Measurements from ENCODE around the gene MYO1B. TPM values are rescaled to one million over a fixed set of nuclear protein-coding genes. Genes with fewer than 3 reads are reported as not detected.
A peak's percentile ranks its signal among the peaks of the same experiment; 100 is the strongest.

MYO1B gene
- total and polyA plus RNA-seq, 2 of the 4 experiments (the other 2 are of a cell fraction) = 57.2 to 116 TPM

DNA sequence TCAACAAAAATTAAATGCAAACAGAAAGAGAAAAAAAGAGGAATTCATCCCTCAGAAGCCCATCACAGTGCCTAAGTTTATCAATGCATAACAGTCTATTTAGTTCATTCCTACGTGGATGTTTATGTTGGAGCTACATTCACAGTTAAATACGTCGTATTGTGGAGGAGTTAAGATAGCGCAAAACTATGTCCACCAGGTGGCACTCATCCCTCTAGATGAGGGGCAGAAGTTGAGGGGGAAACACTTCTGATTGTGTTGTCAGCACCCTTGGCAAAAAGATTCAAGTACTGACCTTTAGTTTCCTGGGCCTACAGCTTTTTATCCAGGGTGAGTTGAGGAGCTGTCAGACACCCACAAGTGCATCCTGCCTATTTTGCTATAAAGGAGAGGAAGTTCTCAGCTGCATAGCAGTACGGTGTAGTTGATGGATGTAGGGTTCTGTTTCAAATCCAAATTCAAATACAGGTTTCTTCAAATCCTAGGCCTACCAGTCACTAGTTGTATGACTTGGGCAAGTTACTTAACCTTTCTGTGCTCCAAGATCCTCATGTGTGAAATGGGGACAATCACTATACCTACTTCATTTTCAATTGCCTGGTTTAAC, 26.8 kb upstream of the MYO1B start:
- Histone ChIP-seq H3K36me3 (ENCODE audit: control insufficient read depth, insufficient read depth, low read length) (no peaks in the 10 kb centered on the region), H2BK20ac (ENCODE audit: low read depth, low read length) (peak overlapping the region; percentile 91), H3K18ac (ENCODE audit: low read depth, low read length) (peak overlapping the region; percentile 55), H3K9me1 (ENCODE audit: insufficient read depth, low read length) (peaks cover 7% of the 10 kb centered on the region; the same call in 1 of the 2 replicates), H4K8ac (ENCODE audit: low read depth in 2 of 2, low read length in 2 of 2) (peak overlapping the region; percentile 29 to 83; a peak in 3 of 4 replicates), H3K4me2 (ENCODE audit: low read depth, low read length) (no peak overlapping the region; the same call in 1 of the 2 replicates), H3K27me3 (ENCODE audit: control insufficient read depth, insufficient read depth, low read length) (no peaks in the 10 kb centered on the region), H3K23ac (ENCODE audit: low read depth, low read length) (no peak overlapping the region; the same call in 1 of the 2 replicates), H2AK9ac (replicated peaks; ENCODE audit: low read depth, low read length, poor library complexity) (peak overlapping the region; percentile 5), H3K14ac (replicated peaks; ENCODE audit: low read depth, low read length) (peak overlapping the region; percentile 84), H2AFZ (replicated peaks; ENCODE audit: low read length, poor library complexity) (peak overlapping the region; percentile 80), H3K9me3 (ENCODE audit: control insufficient read depth, insufficient read depth, low read length) (no peaks in the 10 kb centered on the region), H3K9ac (ENCODE audit: low read depth, low read length) (no peak overlapping the region; the same call in 1 of the 2 replicates), H3K4me3 (ENCODE audit: insufficient read depth, low read depth, low read length) (no peak overlapping the region), H3K56ac (ENCODE audit: extremely low read depth, insufficient read depth, low read length) (peak overlapping the region; percentile 65), H2BK120ac (ENCODE audit: low read depth, low read length) (peak overlapping the region; percentile 91), H3K79me1 (ENCODE audit: low read depth in 1 of 2, low read length in 2 of 2) (peaks cover 0 to 4% of the 10 kb centered on the region in 2 experiments; a peak in 2 of 4 replicates), H3K4ac (ENCODE audit: low read depth, low read length) (peak overlapping the region; percentile 82), H2AK5ac (ENCODE audit: low read depth, low read length) (peak overlapping the region; percentile 84), H2BK5ac (ENCODE audit: low read depth, low read length, poor library complexity, severe bottlenecking) (peak overlapping the region; percentile 88), H2BK15ac (ENCODE audit: low read depth, low read length) (peak overlapping the region; percentile 82; the same call in 2 of the 3 replicates), H4K91ac (ENCODE audit: insufficient read depth, low read depth, low read length) (peak overlapping the region; percentile 76), H4K20me1 (ENCODE audit: insufficient read depth, low read length) (no peaks in the 10 kb centered on the region), H4K5ac (ENCODE audit: low read depth, low read length) (peak overlapping the region; percentile 31; the same call in 1 of the 2 replicates), H3K27ac (ENCODE audit: insufficient read depth, low read length) (peak overlapping the region; percentile 59; the same call in 1 of the 2 replicates), H3K4me1 (ENCODE audit: control insufficient read depth, insufficient read depth, low read length) (peaks cover 8% of the 10 kb centered on the region; the same call in 1 of the 2 replicates)
- dilution Hi-C loops (cut with HindIII; ENCODE audit: low sequenced_read_pairs, unreplicated experiment) (no loop called here), in situ Hi-C loops (cut with MboI; ENCODE audit: low sequenced_read_pairs) (no loop called here), intact Hi-C loops (cut with micrococcal nuclease) (loop anchor here (1.0 kb wide), 4 partner anchors 27 to 304 kb away; partner anchors contain the start of gene MYO1B)
- no TSS peak for BruUV-seq (replicated peaks)
- WGBS, 2 experiments (ENCODE audit: extremely low coverage in 2 of 2, insufficient read length in 1 of 2) = no CpG with 5 or more reads among the region's 5 CpGs
- CTCF ChIA-PET = interaction anchor here (0.6 to 1.9 kb wide), 17 partner anchors 9 to 297 kb away, joined by 3 to 15 read pairs (median 3); no protein-coding TSS in a partner anchor
- POLR2A ChIA-PET (ENCODE audit: unreplicated experiment) = no interaction called here
- peak; percentile 92 for DNase-seq
- peak; percentile 86 for ATAC-seq (ENCODE audit: low read depth)
- TF ChIP-seq CEBPB (IDR thresholded peaks at IDR 0.05; ENCODE audit: low read depth, low read length) (no peak), RAD21 (IDR thresholded peaks at IDR 0.05; ENCODE audit: low read length) (peak; percentile 83), BHLHE40 (IDR thresholded peaks at IDR 0.05; ENCODE audit: low read depth, low read length) (no peak), MAZ (IDR thresholded peaks at IDR 0.05; ENCODE audit: borderline replicate concordance, low read depth, low read length) (no peak; the same call in 1 of the 2 replicates), POLR2A (IDR thresholded peaks at IDR 0.05; ENCODE audit: low read depth, low read length) (no peak), RCOR1 (IDR thresholded peaks at IDR 0.05; ENCODE audit: insufficient replicate concordance, low read length) (no peak), MAFK (IDR thresholded peaks at IDR 0.05; ENCODE audit: low read depth, low read length) (no peak), MXI1 (IDR thresholded peaks at IDR 0.05; ENCODE audit: borderline replicate concordance, low read depth, low read length) (no peak), CHD1 (IDR thresholded peaks at IDR 0.05; ENCODE audit: low read depth, low read length) (no peak), RFX5 (IDR thresholded peaks at IDR 0.05; ENCODE audit: low read depth, low read length) (no peak), FOS (IDR thresholded peaks at IDR 0.05; ENCODE audit: low read depth, low read length) (no peak)
- TF ChIP-seq, protein P1, sequence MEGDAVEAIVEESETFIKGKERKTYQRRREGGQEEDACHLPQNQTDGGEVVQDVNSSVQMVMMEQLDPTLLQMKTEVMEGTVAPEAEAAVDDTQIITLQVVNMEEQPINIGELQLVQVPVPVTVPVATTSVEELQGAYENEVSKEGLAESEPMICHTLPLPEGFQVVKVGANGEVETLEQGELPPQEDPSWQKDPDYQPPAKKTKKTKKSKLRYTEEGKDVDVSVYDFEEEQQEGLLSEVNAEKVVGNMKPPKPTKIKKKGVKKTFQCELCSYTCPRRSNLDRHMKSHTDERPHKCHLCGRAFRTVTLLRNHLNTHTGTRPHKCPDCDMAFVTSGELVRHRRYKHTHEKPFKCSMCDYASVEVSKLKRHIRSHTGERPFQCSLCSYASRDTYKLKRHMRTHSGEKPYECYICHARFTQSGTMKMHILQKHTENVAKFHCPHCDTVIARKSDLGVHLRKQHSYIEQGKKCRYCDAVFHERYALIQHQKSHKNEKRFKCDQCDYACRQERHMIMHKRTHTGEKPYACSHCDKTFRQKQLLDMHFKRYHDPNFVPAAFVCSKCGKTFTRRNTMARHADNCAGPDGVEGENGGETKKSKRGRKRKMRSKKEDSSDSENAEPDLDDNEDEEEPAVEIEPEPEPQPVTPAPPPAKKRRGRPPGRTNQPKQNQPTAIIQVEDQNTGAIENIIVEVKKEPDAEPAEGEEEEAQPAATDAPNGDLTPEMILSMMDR (conservative IDR thresholded peaks at IDR 0.05; ENCODE audit: low read depth, low read length) = peak; percentile 82
- TF ChIP-seq, protein P2, sequence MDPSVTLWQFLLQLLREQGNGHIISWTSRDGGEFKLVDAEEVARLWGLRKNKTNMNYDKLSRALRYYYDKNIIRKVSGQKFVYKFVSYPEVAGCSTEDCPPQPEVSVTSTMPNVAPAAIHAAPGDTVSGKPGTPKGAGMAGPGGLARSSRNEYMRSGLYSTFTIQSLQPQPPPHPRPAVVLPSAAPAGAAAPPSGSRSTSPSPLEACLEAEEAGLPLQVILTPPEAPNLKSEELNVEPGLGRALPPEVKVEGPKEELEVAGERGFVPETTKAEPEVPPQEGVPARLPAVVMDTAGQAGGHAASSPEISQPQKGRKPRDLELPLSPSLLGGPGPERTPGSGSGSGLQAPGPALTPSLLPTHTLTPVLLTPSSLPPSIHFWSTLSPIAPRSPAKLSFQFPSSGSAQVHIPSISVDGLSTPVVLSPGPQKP (IDR thresholded peaks at IDR 0.05; ENCODE audit: borderline replicate concordance, low read depth, low read length) = no peak
- TF ChIP-seq, protein P3, sequence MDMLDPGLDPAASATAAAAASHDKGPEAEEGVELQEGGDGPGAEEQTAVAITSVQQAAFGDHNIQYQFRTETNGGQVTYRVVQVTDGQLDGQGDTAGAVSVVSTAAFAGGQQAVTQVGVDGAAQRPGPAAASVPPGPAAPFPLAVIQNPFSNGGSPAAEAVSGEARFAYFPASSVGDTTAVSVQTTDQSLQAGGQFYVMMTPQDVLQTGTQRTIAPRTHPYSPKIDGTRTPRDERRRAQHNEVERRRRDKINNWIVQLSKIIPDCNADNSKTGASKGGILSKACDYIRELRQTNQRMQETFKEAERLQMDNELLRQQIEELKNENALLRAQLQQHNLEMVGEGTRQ (IDR thresholded peaks at IDR 0.05; ENCODE audit: low read depth, low read length) = no peak

Measured in IMR-90 (cell line).